GM23338 (cell line): ENCODE results near the gene PIK3C2A. TPM values are rescaled to one million over a fixed set of nuclear protein-coding genes. Genes with fewer than 3 reads are reported as not detected.

Experiments used
- ATAC-seq: fragments of 200-7000 bp; cut with Tn5 transposase; 3 replicates; pipeline ENCODE4 v1.9.1; 2020
- DNase-seq: peaks from one replicate; pipeline ENCODE4 v3.0.0-alpha.2; 2015; ENCODE audit warnings: low spot score
- H2AFZ ChIP-seq: fragments of 200-600 bp; sonication (generic); 2 replicates; pipeline ENCODE4 v1.8.0; 2016; ENCODE audit warnings: antibody characterized with exemption, mild to moderate bottlenecking, moderate library complexity
- H3F3A ChIP-seq: fragments of 200-600 bp; sonication (generic); replicated peaks from 2 replicates; pipeline ENCODE4 v1.8.0; 2017; ENCODE audit warnings: antibody characterized with exemption, mixed run types, low read depth
- H3K27ac ChIP-seq: fragments of 200-600 bp; sonication (generic); 2 replicates; pipeline ENCODE4 v1.6.1; 2016; ENCODE audit warnings: low read depth
- H3K27me3 ChIP-seq: fragments of 200-600 bp; sonication (generic); 2 replicates; pipeline ENCODE4 v1.8.0; 2016; ENCODE audit warnings: mild to moderate bottlenecking, mixed run types, moderate library complexity; ENCODE audit not compliant: insufficient read depth
- H3K36me3 ChIP-seq: fragments of 200-600 bp; sonication (generic); 2 replicates; pipeline ENCODE4 v1.8.0; 2016; ENCODE audit warnings: mild to moderate bottlenecking; ENCODE audit not compliant: insufficient read depth
- H3K4me1 ChIP-seq: fragments of 200-600 bp; sonication (generic); 2 replicates; pipeline ENCODE4 v1.8.0; 2016; ENCODE audit warnings: mild to moderate bottlenecking, moderate library complexity; ENCODE audit not compliant: insufficient read depth
- H3K4me2 ChIP-seq: fragments of 200-600 bp; sonication (generic); 2 replicates; pipeline ENCODE4 v1.7.1; 2017; ENCODE audit warnings: mixed run types
- H3K4me3 ChIP-seq: fragments of 200-600 bp; sonication (generic); 2 replicates; pipeline ENCODE4 v1.6.1; 2016; ENCODE audit warnings: mixed run types
- H3K79me2 ChIP-seq: fragments of 200-600 bp; sonication (generic); replicated peaks from 2 replicates; pipeline ENCODE4 v1.8.0; 2017; ENCODE audit warnings: mild to moderate bottlenecking; ENCODE audit not compliant: insufficient read depth
- H3K9me2 ChIP-seq: fragments of 200-600 bp; sonication (generic); 2 replicates; pipeline ENCODE4 v1.8.0; 2017; ENCODE audit not compliant: insufficient read depth
- H4K20me1 ChIP-seq: fragments of 200-600 bp; sonication (generic); replicated peaks from 2 replicates; pipeline ENCODE4 v1.8.0; 2017; ENCODE audit warnings: mild to moderate bottlenecking; ENCODE audit not compliant: insufficient read depth
- H3K27ac Mint-ChIP-seq: 2 replicates; pipeline ENCODE4 v1.8.0; 2020; ENCODE audit warnings: inconsistent platforms, mild to moderate bottlenecking, moderate library complexity, mixed read lengths
- H3K27me3 Mint-ChIP-seq: 3 replicates; pipeline ENCODE4 v1.8.0; 2022; ENCODE audit warnings: low read depth, mild to moderate bottlenecking, moderate library complexity, mixed read lengths, inconsistent platforms; ENCODE audit not compliant: insufficient read depth, poor library complexity
- H3K36me3 Mint-ChIP-seq: 3 replicates; pipeline ENCODE4 v1.8.0; 2021; ENCODE audit warnings: low read depth, mild to moderate bottlenecking, inconsistent platforms, moderate library complexity, mixed read lengths
- H3K4me1 Mint-ChIP-seq: 3 replicates; pipeline ENCODE4 v1.8.0; 2020; ENCODE audit warnings: mild to moderate bottlenecking, inconsistent platforms, mixed read lengths
- H3K4me3 Mint-ChIP-seq: 3 replicates; pipeline ENCODE4 v1.8.0; 2021; ENCODE audit warnings: moderate library complexity, mild to moderate bottlenecking, inconsistent platforms, mixed read lengths
- H3K9me3 Mint-ChIP-seq: 3 replicates; pipeline ENCODE4 v1.8.0; 2020; ENCODE audit warnings: moderate library complexity, mild to moderate bottlenecking, inconsistent platforms, mixed read lengths
- CREB1 ChIP-seq: fragments of 250-450 bp; sonication (Bioruptor Pico); IDR thresholded peaks from 2 replicates; pipeline ENCODE4 v1.5.0; 2020; ENCODE audit warnings: low read depth, mild to moderate bottlenecking, moderate library complexity
- EZH2 ChIP-seq: fragments of 200-600 bp; sonication (generic); IDR thresholded peaks from one replicate; pipeline ENCODE4 v1.8.0; 2017; ENCODE audit warnings: antibody characterized with exemption, mild to moderate bottlenecking, low read depth; ENCODE audit not compliant: unreplicated experiment
- EZH2phosphoT487 ChIP-seq: fragments of 200-600 bp; sonication (generic); IDR thresholded peaks from one replicate; pipeline ENCODE4 v1.8.1; 2018; ENCODE audit warnings: antibody characterized with exemption; ENCODE audit not compliant: unreplicated experiment
- JUNB ChIP-seq: IDR thresholded peaks from one replicate; pipeline ENCODE4 v1.6.1; 2016; ENCODE audit warnings: antibody characterized with exemption; ENCODE audit not compliant: unreplicated experiment
- ZNF114 ChIP-seq: fragments of 250-450 bp; sonication (Bioruptor Pico); IDR thresholded peaks from 2 replicates; pipeline ENCODE4 v1.5.0; 2020; ENCODE audit warnings: mild to moderate bottlenecking, moderate library complexity
- polyA plus RNA-seq: library from polyadenylated mRNA; unstranded; fragments of >200 nt; fragmentation: Nextera tagmentation; extraction: Ambion mirVana; gene quantifications from 2 replicates; pipeline ENCODE4 v1.2.1, GENCODE V29; 2016
- total RNA-seq: library from RNA; depleted of rRNA; stranded (reverse); fragments of >200 nt; shearing (Covaris generic); gene quantifications from 2 replicates; pipeline ENCODE4 v1.2.3, GENCODE V29; 2014
- TF ChIP-seq, protein P1 (sequence below): fragments of 250-450 bp; sonication (Bioruptor Pico); IDR thresholded peaks from 2 replicates; pipeline ENCODE4 v1.5.0; 2020; ENCODE audit warnings: mild to moderate bottlenecking, moderate library complexity
- TF ChIP-seq, protein P2 (sequence below): IDR thresholded peaks from one replicate; pipeline ENCODE4 v1.6.1; 2018; ENCODE audit warnings: antibody characterized with exemption; ENCODE audit not compliant: unreplicated experiment
- TF ChIP-seq, protein P3 (sequence below), 2 experiments: fragments of 200-600 bp in 1 of 2; sonication (generic) in 1 of 2; conservative IDR thresholded peaks; 2 replicates each; pipeline versions ENCODE4 v1.5.1 to v1.6.1; 2016 to 2017; ENCODE audit warnings: antibody characterized with exemption in 2 of 2, low read depth in 2 of 2, mild to moderate bottlenecking in 2 of 2, moderate library complexity in 1 of 2
- TF ChIP-seq, protein P4 (sequence below): IDR thresholded peaks from 2 replicates; pipeline ENCODE4 v1.6.1; 2016; ENCODE audit warnings: antibody characterized with exemption

The PIK3C2A gene
- total and polyA plus RNA-seq, 2 experiments from 2014 or later = 45.8 to 123 TPM

DNA sequence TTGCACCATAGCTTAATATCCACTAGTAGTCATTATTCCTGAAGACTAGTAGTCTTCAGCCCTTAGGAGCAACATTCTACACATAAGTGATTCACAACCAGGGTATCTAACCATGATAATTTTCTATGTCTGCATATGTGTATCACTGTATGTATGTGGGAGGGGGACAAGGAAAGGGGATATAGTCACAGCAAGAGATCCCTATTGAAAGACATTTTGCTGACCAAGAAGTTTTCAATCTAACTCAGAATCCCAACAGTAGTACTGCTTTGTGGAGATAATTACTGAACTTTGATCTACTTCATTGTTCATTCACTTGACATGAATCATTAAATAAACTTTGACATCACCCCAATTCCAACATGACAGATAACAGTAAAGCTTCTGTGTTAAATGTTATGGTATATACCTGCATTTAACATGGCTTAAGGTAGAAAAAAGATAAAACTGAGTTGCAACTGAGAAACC is 10.3 kb downstream of the PIK3C2A start:
- DNase-seq (no peak), ATAC-seq (no peak)
- Histone ChIP-seq H3K79me2 (peaks cover 100% of the 10 kb centered on the region), H3K9me2 (no peaks in the 10 kb centered on the region), H4K20me1 (peaks cover 59% of the 10 kb centered on the region), H3K4me1 (0 out of 2 replicates have a peak, but pooled peaks cover 3% of the 10 kb centered on the region), H3K27ac (no peak overlapping the region), H3K4me3 (no peak overlapping the region), H2AFZ (no peak overlapping the region), H3K27me3 (no peaks in the 10 kb centered on the region), H3K36me3 (no peaks in the 10 kb centered on the region), H3F3A (no peaks in the 10 kb centered on the region), H3K4me2 (no peak overlapping the region)
- Mint-ChIP-seq H3K27me3 (peaks cover 1% of the 10 kb centered on the region), H3K4me3 (no peak overlapping the region), H3K36me3 (peaks cover 41% of the 10 kb centered on the region; the same call in 2 of the 3 replicates), H3K9me3 (no peaks in the 10 kb centered on the region), H3K4me1 (peaks cover 2% of the 10 kb centered on the region), H3K27ac (no peak overlapping the region)
- TF ChIP-seq EZH2phosphoT487 = no peak
- TF ChIP-seq CREB1 = no peak
- no peak for TF ChIP-seq ZNF114 (CRISPR knock-in tag)
- no peak for TF ChIP-seq EZH2
- TF ChIP-seq, protein P1, sequence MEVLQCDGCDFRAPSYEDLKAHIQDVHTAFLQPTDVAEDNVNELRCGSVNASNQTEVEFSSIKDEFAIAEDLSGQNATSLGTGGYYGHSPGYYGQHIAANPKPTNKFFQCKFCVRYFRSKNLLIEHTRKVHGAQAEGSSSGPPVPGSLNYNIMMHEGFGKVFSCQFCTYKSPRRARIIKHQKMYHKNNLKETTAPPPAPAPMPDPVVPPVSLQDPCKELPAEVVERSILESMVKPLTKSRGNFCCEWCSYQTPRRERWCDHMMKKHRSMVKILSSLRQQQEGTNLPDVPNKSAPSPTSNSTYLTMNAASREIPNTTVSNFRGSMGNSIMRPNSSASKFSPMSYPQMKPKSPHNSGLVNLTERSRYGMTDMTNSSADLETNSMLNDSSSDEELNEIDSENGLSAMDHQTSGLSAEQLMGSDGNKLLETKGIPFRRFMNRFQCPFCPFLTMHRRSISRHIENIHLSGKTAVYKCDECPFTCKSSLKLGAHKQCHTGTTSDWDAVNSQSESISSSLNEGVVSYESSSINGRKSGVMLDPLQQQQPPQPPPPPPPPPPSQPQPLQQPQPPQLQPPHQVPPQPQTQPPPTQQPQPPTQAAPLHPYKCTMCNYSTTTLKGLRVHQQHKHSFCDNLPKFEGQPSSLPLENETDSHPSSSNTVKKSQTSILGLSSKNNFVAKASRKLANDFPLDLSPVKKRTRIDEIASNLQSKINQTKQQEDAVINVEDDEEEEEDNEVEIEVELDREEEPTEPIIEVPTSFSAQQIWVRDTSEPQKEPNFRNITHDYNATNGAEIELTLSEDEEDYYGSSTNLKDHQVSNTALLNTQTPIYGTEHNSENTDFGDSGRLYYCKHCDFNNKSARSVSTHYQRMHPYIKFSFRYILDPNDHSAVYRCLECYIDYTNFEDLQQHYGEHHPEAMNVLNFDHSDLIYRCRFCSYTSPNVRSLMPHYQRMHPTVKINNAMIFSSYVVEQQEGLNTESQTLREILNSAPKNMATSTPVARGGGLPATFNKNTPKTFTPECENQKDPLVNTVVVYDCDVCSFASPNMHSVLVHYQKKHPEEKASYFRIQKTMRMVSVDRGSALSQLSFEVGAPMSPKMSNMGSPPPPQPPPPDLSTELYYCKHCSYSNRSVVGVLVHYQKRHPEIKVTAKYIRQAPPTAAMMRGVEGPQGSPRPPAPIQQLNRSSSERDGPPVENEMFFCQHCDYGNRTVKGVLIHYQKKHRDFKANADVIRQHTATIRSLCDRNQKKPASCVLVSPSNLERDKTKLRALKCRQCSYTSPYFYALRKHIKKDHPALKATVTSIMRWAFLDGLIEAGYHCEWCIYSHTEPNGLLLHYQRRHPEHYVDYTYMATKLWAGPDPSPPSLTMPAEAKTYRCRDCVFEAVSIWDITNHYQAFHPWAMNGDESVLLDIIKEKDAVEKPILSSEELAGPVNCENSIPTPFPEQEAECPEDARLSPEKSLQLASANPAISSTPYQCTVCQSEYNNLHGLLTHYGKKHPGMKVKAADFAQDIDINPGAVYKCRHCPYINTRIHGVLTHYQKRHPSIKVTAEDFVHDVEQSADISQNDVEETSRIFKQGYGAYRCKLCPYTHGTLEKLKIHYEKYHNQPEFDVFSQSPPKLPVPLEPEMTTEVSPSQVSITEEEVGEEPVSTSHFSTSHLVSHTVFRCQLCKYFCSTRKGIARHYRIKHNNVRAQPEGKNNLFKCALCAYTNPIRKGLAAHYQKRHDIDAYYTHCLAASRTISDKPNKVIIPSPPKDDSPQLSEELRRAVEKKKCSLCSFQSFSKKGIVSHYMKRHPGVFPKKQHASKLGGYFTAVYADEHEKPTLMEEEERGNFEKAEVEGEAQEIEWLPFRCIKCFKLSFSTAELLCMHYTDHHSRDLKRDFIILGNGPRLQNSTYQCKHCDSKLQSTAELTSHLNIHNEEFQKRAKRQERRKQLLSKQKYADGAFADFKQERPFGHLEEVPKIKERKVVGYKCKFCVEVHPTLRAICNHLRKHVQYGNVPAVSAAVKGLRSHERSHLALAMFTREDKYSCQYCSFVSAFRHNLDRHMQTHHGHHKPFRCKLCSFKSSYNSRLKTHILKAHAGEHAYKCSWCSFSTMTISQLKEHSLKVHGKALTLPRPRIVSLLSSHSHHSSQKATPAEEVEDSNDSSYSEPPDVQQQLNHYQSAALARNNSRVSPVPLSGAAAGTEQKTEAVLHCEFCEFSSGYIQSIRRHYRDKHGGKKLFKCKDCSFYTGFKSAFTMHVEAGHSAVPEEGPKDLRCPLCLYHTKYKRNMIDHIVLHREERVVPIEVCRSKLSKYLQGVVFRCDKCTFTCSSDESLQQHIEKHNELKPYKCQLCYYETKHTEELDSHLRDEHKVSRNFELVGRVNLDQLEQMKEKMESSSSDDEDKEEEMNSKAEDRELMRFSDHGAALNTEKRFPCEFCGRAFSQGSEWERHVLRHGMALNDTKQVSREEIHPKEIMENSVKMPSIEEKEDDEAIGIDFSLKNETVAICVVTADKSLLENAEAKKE (CRISPR knock-in tag) = no peak
- TF ChIP-seq, protein P2, sequence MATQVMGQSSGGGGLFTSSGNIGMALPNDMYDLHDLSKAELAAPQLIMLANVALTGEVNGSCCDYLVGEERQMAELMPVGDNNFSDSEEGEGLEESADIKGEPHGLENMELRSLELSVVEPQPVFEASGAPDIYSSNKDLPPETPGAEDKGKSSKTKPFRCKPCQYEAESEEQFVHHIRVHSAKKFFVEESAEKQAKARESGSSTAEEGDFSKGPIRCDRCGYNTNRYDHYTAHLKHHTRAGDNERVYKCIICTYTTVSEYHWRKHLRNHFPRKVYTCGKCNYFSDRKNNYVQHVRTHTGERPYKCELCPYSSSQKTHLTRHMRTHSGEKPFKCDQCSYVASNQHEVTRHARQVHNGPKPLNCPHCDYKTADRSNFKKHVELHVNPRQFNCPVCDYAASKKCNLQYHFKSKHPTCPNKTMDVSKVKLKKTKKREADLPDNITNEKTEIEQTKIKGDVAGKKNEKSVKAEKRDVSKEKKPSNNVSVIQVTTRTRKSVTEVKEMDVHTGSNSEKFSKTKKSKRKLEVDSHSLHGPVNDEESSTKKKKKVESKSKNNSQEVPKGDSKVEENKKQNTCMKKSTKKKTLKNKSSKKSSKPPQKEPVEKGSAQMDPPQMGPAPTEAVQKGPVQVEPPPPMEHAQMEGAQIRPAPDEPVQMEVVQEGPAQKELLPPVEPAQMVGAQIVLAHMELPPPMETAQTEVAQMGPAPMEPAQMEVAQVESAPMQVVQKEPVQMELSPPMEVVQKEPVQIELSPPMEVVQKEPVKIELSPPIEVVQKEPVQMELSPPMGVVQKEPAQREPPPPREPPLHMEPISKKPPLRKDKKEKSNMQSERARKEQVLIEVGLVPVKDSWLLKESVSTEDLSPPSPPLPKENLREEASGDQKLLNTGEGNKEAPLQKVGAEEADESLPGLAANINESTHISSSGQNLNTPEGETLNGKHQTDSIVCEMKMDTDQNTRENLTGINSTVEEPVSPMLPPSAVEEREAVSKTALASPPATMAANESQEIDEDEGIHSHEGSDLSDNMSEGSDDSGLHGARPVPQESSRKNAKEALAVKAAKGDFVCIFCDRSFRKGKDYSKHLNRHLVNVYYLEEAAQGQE = no peak
- TF ChIP-seq, protein P3, sequence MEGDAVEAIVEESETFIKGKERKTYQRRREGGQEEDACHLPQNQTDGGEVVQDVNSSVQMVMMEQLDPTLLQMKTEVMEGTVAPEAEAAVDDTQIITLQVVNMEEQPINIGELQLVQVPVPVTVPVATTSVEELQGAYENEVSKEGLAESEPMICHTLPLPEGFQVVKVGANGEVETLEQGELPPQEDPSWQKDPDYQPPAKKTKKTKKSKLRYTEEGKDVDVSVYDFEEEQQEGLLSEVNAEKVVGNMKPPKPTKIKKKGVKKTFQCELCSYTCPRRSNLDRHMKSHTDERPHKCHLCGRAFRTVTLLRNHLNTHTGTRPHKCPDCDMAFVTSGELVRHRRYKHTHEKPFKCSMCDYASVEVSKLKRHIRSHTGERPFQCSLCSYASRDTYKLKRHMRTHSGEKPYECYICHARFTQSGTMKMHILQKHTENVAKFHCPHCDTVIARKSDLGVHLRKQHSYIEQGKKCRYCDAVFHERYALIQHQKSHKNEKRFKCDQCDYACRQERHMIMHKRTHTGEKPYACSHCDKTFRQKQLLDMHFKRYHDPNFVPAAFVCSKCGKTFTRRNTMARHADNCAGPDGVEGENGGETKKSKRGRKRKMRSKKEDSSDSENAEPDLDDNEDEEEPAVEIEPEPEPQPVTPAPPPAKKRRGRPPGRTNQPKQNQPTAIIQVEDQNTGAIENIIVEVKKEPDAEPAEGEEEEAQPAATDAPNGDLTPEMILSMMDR (conservative IDR thresholded peaks at IDR 0.05; ENCODE audit: low read depth in 2 of 2) = no peak
- no peak for TF ChIP-seq JUNB
- TF ChIP-seq, protein P4, sequence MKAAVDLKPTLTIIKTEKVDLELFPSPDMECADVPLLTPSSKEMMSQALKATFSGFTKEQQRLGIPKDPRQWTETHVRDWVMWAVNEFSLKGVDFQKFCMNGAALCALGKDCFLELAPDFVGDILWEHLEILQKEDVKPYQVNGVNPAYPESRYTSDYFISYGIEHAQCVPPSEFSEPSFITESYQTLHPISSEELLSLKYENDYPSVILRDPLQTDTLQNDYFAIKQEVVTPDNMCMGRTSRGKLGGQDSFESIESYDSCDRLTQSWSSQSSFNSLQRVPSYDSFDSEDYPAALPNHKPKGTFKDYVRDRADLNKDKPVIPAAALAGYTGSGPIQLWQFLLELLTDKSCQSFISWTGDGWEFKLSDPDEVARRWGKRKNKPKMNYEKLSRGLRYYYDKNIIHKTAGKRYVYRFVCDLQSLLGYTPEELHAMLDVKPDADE = no peak
